ENCODE measurements around the gene RSPO3.
"Not testable (repeated sequence)": the region's sequence is repeated elsewhere in the genome, so short reads cannot be mapped to it uniquely, and the experiment has no call there.

Gene RSPO3, protein sequence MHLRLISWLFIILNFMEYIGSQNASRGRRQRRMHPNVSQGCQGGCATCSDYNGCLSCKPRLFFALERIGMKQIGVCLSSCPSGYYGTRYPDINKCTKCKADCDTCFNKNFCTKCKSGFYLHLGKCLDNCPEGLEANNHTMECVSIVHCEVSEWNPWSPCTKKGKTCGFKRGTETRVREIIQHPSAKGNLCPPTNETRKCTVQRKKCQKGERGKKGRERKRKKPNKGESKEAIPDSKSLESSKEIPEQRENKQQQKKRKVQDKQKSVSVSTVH

DNA sequence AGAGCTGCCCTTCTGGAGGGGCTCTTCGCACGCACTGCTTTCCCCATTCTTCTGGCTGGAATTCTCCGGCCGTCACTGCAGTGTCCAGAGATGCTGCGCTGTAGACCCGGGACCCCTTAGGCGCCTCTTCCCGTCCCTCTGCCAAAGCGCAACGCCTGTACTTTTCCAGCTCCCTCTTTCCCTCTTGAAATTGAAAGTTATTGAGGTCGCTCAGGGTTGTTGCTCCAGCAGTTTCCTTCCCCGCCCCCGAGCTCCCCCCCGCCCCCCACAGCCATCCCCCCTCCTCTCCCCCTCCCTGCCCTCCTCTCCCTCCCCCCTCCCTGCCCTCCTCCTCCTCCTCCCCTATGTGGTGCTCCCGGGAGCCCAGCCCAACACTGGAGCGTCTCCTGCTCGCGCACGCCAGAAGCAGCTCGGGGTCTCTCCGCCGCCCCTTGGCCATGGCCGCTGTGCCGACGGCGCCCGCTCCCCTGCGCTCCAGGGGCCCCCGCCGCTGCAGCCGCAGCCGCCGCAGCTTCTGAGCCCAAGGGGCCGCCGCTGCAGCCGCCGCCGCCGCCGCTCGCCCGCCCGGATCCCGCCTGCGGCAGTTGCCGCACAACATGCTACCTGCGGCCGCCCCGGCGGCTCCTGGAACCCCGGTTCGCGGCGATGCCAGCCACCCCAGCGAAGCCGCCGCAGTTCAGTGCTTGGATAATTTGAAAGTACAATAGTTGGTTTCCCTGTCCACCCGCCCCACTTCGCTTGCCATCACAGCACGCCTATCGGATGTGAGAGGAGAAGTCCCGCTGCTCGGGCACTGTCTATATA, at the start of gene RSPO3:
RSPO3 (plus strand) TSS at position 374 of the 804 bp plus-strand sequence. CDS start 522 bp downstream, outside the sequence.
- no peak for DNase-seq (ENCODE audit: low read depth in 1 of 2, low spot score in 1 of 2)

GRCh38 chr6:127069659-127070279, 48.7 kb upstream of the RSPO3 start:
- no peak for DNase-seq (ENCODE audit: low read depth in 1 of 2, low spot score in 1 of 2)

DNA sequence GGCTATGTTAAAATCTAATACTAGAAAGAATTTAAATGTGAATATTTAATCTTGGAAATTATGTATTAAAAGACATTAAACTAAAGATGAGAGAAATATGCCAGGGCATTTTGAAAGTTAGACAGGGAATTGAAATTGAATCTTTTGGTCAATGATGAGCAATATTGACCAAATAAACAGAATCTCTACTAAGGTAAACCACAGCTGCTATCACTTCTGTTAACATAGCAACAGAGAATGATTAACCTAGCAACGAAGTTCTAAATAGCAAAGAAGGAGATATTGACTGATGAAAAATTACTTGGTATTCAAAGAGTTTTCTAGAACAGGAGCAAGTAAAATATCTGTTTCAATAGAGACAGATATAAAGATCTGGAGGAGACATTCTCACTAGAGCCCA, 45.2 kb upstream of the RSPO3 start:
- no peak for DNase-seq (ENCODE audit: low read depth in 1 of 2, low spot score in 1 of 2)

- DNase-seq (ENCODE audit: low read depth in 1 of 2, low spot score in 1 of 2) = no peak
Measured at GRCh38 chr6:127076466-127076865, 42.0 kb upstream of the RSPO3 start.

DNA sequence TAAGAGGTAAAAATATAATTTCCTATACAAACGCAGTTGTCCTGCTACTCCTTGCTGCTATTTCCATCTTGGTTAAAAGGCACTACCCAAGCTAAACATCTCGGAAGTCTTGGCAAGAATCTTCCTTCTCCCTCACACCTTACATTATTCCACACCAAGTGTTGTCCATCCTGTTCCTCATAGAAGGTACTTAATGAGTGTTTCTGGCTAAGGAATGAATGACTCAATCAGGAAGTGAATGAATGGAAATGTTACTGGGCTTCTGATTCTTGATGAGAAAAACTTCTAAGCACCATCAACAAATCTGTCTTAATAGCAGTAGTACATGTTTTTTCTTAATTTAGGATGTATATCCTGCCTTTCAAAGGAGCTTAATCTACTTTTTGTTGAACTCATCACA, 40.6 kb upstream of the RSPO3 start:
- DNase-seq (ENCODE audit: low read depth in 1 of 2, low spot score in 1 of 2) = no peak

DNA sequence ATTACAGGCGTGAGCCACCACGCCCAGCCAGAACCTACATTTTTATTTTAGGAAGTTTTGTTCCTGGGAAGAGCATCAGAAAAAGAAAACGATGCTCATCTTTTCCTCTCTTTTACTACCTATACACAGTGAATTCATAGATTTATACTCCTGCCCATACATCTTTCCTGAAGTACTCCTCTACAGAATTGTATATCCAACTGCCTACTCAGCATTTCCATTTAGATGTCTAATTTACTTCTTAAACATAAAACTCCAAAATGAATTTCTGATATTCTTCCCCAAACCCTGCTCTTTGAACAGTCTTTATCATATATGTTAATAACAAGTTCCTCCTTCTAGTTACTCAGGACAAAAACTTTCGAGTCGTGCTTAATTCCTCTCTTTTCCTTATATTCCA, 39.8 kb upstream of the RSPO3 start:
- no peak for DNase-seq (ENCODE audit: low read depth in 1 of 2, low spot score in 1 of 2)

- DNase-seq (ENCODE audit: low read depth in 1 of 2, low spot score in 1 of 2) = no peak
Measured at GRCh38 chr6:127079681-127080080, 38.8 kb upstream of the RSPO3 start.

DNA sequence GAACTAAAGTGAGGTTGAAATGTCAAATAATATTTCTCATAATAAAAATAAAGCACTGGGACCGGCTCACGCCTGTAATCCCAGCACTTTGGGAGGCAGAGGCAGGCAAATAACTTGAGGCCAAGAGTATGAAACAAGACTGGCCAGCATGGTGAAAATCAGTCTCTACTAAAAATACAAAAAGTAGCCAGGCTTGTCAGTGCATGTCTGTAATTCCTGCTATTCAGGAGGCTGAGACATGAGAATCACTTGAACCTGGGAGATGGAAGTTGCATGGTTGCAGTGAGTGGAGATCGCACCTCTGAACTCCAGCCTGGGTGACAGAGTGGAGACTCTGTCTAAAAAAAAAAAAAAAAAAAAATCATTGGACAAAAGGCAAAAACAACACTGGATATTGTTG, 38.4 kb upstream of the RSPO3 start:
- DNase-seq (ENCODE audit: low read depth in 1 of 2, low spot score in 1 of 2) = no peak

- no peak for DNase-seq (ENCODE audit: low read depth in 1 of 2, low spot score in 1 of 2)
Measured at GRCh38 chr6:127083231-127083962, 35.1 kb upstream of the RSPO3 start.

- DNase-seq (ENCODE audit: low read depth in 1 of 2, low spot score in 1 of 2) = no peak
Measured at GRCh38 chr6:127083963-127084310, 34.5 kb upstream of the RSPO3 start.

DNA sequence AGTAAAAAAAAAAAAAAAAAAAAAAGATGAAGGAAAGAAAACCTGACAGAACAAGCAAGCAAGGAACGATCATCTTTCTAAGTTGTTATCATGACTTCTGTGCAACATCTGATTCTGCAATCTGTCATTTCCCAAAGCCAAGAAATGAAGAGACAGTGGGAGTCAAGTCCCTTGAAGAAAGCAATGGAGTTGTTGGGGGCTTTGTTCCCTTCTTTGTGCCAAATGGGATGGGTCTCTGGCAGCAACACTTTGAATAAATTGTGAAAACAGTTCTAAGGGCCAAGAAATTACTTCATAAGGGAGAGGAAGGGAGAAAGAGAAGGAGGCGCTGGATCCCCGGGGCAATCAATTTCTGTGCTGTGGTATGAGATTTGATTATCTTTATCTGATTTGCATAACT, 33.3 kb upstream of the RSPO3 start:
- DNase-seq (ENCODE audit: low read depth in 1 of 2, low spot score in 1 of 2) = no peak

DNA sequence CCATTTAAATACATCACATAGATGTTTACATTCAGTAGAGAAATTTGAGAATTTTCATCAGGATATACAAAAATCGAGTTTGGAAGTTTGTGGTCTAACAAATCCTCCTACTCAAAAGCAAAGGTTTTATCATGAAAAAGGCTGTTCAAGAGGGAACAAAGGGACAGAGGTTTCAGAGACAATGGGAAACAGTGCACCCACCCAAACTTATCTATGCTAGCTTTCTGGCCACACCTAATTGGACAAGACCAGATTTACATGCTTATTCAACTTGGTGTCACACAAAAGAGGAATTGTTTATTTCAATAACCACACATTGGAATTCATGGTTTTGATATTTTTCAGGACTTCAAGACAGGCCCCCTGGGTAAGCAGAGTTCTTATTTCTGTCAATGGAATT, 28.4 kb upstream of the RSPO3 start:
- no peak for DNase-seq (ENCODE audit: low read depth in 1 of 2, low spot score in 1 of 2)

DNA sequence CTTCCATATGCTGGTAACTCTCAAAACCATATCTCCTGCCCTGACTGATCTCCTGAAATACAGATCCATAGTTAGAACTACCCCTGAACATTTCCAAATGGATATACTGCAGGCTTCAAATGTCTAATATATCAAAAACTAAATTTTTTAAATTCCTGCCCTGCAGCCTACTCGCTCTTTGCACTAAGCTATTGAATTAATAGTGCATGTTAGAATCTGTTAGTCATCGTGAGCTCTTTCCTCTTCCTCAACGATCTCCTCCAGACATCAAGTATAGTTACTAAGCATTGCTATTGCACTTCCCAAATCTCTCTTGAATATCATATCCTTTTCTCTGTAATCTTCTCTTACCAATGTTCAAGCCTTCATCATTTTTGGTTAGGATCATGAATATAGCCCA, 26.0 kb upstream of the RSPO3 start:
- DNase-seq (ENCODE audit: low read depth in 1 of 2, low spot score in 1 of 2) = no peak

GRCh38 chr6:127094791-127095190, 23.7 kb upstream of the RSPO3 start:
- DNase-seq (ENCODE audit: low read depth in 1 of 2, low spot score in 1 of 2) = no peak

- no peak for DNase-seq (ENCODE audit: low read depth in 1 of 2, low spot score in 1 of 2)
Measured at GRCh38 chr6:127096167-127096566, 22.3 kb upstream of the RSPO3 start.

- not testable (repeated sequence) for DNase-seq (ENCODE audit: low read depth in 1 of 2, low spot score in 1 of 2)
Measured at GRCh38 chr6:127097442-127097841, 21.0 kb upstream of the RSPO3 start.

DNA sequence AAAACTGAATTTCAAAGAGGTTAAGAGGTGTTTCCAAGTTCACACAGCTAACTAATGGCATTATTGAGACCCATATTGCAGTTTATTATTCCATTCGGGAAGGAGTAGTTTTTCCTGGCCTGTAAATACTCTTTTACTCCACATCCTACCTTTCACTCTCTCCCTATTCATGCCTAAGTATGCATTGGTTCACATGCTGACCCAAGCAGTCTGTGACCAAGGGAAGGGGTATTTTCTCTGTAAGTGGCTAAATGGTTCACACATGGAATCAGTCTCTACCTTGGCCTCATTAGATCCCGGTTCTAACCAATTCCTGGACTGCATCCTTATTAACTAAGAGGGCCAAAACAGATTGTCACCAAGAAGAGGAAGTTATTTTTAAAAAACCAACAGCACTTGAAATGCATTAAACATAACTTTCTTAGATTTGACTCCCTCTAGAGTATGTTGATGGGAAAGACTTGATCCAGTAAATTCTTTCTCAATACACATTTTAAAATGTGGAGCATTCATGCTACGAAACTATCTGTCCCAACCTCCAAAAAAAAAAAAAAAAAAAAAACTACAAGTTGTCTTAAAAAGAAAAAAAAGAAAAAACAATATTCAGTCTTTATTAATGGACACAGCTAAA, 17.8 kb upstream of the RSPO3 start:
- DNase-seq (ENCODE audit: low read depth in 1 of 2, low spot score in 1 of 2) = no peak

DNA sequence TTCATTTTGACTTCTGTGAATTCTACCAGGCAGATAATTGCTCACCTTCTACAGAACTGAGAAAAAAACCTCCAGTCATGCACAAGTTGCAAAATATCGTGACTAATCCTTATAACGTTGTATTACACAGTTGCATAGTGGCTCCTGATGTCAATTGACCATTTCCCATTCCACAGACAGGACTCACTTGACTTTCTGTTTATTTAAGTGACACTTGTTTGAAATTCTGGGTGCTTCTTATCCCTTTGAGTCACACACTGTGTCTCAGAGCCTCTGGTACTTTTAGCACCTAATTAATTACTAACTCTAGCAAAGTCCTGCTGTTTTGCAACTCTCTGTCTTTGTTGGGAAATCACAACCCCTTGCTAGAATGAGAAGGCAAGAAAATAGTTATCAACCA, 16.2 kb upstream of the RSPO3 start:
- DNase-seq (ENCODE audit: low read depth in 1 of 2, low spot score in 1 of 2) = no peak

GRCh38 chr6:127102859-127103258, 15.6 kb upstream of the RSPO3 start:
- DNase-seq (ENCODE audit: low read depth in 1 of 2, low spot score in 1 of 2) = no peak

- DNase-seq (ENCODE audit: low read depth in 1 of 2, low spot score in 1 of 2) = no peak
Measured at GRCh38 chr6:127103482-127103881, 15.0 kb upstream of the RSPO3 start.

GRCh38 chr6:127107916-127108315, 10.6 kb upstream of the RSPO3 start:
- DNase-seq (ENCODE audit: low read depth in 1 of 2, low spot score in 1 of 2) = no peak
